NCI-H2227 treated with DMSO at 0.1 percent for 48 hours (cell line): Measurements from ENCODE around the gene RAX.
A peak's percentile ranks its signal among the peaks of the same experiment; 100 is the strongest.
"Not testable (repeated sequence)": the region's sequence is repeated elsewhere in the genome, so short reads cannot be mapped to it uniquely, and the experiment has no call there.

Source experiments
- DNase-seq: peaks from one replicate; lab custom pipeline; 2025; lab: John Stamatoyannopoulos, UW

Gene RAX

DNA sequence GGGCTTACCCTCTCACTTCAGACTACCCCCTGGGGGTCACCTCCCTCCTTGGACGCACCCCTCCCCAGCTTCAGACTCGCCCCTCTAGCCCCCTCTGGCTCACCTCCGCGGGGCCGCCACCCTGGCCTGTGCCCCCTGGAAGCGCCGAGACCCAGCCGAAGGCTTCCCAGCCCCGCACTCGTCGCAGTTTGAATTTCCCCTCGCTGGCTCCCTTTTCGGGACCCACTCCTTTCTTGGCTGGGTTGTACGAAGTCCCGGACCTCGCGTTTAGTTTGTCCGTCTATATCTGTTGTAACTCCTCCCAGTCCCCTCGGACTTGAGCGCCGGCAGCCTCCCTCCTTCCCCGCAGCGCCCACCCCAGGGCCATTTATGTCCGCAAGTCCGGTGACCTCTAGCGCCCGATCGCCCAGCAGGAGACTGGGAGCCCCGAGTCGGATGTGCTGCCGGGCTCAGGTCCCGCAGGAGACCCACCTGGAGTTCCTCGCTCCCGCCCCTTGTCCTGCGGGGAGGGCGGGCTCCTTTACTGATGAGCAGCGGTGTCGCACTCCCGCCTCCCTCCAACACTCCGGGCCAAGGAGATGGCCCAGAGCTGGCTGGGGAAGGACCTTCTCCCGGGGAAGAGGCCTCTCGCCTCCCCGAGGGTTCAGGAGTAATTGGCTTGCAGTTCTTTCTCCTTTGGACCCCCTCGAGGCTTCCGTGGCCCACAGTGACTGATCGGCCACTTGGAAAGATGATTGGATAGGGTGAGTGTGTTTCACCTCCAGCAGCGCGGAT lies 692 bp upstream of the RAX start:
- DNase-seq, result peak; percentile 24

- no peak for DNase-seq
Measured at GRCh38 chr18:59272221-59272888, 899 bp downstream of the RAX start.

- no peak for DNase-seq
Measured at GRCh38 chr18:59271606-59272220, 1.5 kb downstream of the RAX start.

DNA sequence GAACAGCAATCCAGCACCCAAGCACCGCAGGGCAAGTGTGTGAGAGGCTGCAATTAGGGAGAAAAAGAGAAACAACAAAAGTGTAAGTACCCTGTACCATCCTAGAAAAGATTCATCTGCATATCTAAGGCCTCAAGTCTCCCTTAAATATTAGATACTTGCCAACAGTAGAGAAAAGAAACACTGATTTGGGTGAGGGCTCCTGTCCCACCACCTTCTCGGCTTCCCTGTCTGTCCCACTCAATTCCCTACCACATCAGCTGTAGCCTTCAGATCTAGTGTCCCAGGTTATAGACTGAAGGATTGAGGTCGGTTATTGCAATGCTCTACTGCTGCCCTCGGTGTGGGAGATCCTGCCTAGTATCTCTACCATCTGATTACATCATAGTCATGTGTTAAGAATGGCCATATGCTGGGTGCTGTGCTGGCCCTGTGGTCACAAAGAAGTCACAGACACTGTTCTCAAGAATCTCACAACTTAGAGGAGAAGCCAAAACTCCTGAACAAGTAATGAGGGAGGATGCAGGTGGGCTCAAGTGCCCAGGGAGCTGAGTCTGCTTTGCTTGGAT lies 2.5 kb downstream of the RAX start:
- DNase-seq, result no peak

DNA sequence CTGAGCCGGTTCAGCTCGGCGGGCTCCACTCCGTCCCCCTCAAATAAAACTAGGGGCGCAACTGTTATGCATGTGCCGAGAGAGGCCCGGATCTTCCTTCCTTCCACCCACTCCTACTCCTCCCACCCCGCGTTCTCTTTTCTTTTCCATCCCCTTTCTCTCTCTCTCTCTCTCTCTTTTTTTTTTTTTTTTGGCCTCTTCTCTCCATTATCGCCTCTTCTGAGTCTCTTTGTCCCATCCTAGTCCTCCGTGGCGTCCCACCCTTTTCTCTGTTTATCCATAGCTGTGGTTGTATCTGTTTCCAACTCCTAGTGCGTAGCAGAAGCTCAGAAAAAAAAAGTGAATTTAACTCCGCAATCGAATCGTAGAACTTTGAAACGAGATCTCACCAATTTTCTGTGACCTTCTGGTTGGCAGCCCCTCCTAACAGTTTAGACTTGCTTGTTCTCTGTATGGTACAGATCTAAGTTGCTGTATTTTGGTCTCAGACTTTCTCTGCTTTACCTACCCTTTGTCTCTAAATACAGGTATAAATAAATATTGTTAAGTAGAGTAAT lies 3.6 kb downstream of the RAX start:
- no peak for DNase-seq

- DNase-seq, result no peak
Measured at GRCh38 chr18:59268721-59269562, 4.3 kb downstream of the RAX start.

DNA sequence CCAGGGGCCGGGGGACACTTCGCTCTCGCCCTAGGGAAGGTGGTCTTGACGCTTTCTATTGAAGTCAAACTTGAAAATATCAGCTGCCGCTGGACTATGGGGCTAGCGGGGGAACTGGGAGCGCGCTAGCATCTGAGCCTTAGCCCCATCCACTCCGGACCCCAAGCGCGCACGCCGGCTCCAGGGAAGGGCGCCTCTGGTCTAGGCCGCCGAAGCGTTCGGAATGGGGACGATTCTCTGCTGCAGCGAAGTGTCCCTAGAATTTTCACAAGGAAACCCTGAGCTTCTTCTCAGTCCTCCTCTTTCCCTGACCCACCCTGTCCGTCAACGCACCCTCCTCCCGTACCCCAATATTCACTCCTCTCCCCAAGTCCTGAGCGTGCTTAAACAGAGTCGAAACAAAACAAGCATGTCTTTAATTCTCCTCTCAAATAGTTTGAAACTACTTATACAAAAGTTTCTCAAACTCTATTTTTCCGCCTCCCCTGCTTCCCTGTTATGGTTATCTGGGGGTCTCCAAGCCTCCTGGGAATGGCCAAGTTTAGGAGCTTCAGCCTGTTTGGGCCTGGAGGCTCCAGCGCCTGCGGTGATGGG lies 5.0 kb downstream of the RAX start:
- DNase-seq, result no peak

DNA sequence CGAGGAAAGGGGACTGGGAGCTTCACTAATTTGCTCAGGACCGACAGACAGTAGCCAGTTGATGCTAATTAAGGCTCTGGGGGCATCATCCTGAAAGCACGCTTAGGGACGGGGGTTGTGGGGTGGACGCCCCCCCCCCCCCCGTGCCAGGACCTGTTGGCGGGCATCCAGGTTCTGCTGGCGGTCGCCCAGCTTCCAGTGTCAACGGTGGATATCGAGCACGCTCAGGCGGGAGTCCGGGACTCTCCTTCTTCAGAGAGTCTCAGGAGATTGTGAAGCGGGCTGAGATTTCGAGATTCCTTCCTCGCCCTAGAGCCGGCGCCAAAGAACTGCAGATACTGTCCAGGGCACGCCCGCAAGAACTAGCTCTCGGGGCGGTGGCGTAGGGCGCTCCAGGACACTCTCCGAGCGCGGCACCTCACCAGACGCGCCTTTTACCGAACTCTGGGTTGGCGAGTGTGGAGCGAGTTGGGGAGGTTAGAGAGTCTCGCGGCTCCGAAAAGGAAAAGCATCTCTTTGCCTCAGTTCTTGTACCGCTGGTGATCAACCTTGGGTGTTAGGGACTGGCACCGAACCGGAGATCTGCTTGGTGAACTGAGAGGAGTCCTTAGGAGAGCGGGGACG lies 5.6 kb downstream of the RAX start:
- DNase-seq, result no peak

DNA sequence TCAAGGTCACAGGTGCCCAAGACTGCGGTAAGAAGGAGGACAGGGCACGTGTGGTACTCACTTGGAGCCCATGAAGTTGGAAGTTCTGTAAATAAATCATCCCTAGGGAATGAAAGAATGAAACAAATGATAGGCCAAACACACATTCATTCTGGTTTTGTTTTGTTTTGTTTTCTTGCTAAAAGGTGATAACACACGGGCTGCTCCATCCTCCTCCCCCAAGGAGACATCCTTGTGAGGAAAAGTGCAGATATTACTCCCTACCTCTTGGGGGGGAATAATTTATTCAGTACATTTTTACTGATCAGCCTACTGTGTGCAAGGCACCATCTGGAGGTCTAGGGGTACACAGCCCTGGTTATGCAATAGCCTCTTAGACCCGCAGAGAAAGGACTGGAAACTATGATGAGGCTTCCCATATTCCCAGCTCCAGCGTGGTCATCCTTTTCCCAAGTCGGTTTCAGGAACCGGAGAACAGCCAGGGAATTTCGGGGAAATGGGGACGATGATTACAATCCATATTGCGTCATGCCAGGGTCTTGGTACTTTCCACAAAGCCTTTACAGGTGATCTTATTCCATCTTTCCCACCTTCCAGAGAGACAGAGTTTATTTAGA lies 6.3 kb downstream of the RAX start:
- DNase-seq, result no peak

DNA sequence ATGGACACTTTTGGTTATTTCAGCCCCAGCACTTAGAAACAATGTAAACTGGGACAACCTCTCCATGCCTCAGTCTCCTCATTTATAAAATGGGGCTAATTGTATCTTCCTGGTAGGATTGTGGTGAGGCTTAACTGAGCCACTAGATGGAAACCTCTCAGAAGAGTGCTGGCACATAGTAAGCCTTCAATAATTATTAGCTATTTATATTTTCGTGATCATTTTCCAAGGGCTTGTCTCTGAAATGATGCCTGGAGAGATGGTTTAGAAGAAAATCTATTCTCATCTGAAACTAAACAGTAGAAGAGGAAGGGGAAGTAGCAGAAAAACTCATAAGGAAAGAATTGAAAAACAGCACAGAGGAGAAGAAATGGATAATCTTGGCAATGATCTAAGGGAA lies 6.8 kb downstream of the RAX start:
- no peak for DNase-seq

GRCh38 chr18:59265974-59266369 lies 7.3 kb downstream of the RAX start:
- DNase-seq, result no peak

GRCh38 chr18:59265246-59265973 lies 7.8 kb downstream of the RAX start:
- no peak for DNase-seq

DNA sequence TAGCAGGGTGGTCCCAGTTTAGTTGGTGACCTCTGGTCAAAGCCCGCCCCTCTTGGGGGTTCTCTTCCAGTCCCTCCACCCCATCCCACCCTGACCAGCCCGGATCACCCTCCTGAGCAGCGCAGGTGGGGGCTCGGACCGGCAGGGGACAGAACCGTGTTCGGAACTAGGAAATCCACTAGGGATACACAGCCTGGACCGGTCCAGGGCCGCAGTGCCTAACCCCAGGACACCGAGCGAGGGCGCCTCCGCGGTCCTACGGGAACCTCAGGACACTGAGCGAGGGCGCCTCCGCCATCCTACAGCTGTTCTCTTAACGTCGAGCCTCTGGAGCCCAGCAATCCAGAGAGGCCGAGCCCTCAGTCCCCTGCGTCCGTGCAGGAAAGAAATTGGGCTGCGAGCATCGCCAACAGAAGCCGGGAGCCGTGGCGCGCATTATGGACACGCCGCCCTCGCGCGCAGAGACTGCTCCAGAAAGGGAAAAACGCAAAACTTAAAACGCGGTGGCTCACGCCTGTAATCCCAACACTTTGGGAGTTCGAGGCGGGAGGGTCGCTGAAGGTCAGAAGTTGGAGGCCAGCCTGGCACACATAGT lies 8.5 kb downstream of the RAX start:
- DNase-seq, result no peak

DNA sequence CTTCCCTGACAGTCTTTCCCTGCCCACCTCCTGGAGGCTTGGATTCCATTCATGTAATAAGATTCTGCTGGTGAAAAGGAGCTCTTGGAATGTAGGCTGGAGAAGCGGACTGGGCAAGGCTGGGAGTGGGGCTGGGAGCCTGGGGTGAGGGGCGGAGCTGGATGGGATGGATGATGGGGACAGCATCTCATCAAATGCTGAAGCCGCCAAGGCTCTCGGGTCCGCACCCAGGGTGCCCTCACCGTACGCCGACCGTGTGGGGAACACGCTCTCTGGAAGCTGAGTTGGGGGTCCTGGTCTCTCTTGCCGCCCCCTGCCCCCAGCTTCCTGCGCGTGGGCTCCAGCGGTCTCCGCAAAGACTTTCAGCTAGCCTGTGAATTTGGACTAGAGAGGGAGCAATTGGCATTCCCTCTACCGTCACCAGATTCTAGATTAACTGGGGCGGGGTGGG lies 9.1 kb downstream of the RAX start:
- no peak for DNase-seq

DNA sequence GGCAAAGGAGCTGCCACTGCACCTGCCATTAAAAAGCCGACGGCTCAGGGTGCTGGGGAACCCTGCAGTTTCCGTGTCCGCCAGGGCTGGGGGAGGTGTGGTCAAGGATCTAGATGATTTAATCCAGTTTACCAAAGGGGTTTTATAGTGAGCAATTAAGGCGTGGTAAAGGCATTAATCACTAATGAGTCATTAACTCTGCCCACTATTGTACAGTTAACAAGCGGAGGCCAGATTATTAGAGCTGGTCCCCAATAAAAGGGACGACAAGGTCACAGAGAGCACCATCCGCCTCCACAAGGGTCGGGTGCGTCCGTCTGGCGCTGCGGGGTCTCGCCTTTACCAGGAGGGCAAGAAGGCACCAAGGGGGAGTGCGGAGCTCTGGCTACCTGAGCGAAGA lies 9.6 kb downstream of the RAX start:
- no peak for DNase-seq

DNA sequence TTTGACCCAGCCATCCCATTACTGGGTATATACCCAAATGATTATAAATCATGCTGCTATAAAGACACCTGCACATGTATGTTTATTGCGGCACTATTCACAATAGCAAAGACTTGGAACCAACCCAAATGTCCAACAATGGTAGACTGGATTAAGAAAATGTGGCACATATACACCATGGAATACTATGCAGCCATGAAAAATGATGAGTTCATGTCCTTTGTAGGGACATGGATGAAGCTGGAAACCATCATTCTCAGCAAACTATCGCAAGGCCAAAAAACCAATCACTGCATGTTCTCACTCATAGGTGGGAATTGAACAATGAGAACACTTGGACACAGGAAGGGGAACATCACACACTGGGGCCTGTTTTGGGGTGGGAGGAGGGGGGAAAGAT lies 11.0 kb downstream of the RAX start:
- not testable (repeated sequence) for DNase-seq

DNA sequence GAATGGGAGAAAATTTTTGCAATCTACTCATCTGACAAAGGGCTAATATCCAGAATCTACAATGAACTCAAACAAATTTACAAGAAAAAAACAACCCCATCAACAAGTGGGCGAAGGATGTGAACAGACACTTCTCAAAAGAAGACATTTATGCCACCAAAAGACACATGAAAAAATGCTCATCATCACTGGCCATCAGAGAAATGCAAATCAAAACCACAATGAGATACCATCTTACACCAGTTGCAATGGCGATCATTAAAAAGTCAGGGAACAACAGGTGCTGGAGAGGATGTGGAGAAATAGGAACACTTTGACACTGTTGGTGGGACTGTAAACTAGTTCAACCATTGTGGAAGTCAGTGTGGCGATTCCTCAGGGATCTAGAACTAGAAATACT lies 11.4 kb downstream of the RAX start:
- not testable (repeated sequence) for DNase-seq

GRCh38 chr18:59255491-59255890 lies 17.8 kb downstream of the RAX start:
- DNase-seq, result not testable (repeated sequence)

GRCh38 chr18:59249199-59249774 lies 24.0 kb downstream of the RAX start:
- peak; percentile 81 for DNase-seq
